ENCODE data around the gene UCN2.
A peak's percentile ranks its signal among the peaks of the same experiment; 100 is the strongest.

Gene UCN2

GRCh38 chr3:48563382-48563918 is at the start of gene UCN2:
UCN2 (minus strand) TSS chr3:48563781; CDS start chr3:48563124, 657 bp downstream.
- no peak for DNase-seq (ENCODE audit: low read depth)

GRCh38 chr3:48612309-48612708 is 48.7 kb upstream of the UCN2 start:
- DNase-seq (ENCODE audit: low read depth), result no peak

GRCh38 chr3:48609088-48610005 is 45.8 kb upstream of the UCN2 start, which contains the start of gene UQCRC1:
UQCRC1 (minus strand) TSS chr3:48609646; CDS start chr3:48609620, 26 bp downstream.
- peak; percentile 77 for DNase-seq (ENCODE audit: low read depth)

GRCh38 chr3:48607519-48607918 is 43.9 kb upstream of the UCN2 start:
- DNase-seq (ENCODE audit: low read depth), result no peak

- DNase-seq (ENCODE audit: low read depth), result no peak
Measured at GRCh38 chr3:48601622-48601994, 38.0 kb upstream of the UCN2 start.

- DNase-seq (ENCODE audit: low read depth), result no peak
Measured at GRCh38 chr3:48600711-48601621, 37.4 kb upstream of the UCN2 start.

- DNase-seq (ENCODE audit: low read depth), result no peak
Measured at GRCh38 chr3:48599509-48600285, 36.1 kb upstream of the UCN2 start.

- DNase-seq (ENCODE audit: low read depth), result no peak
Measured at GRCh38 chr3:48599077-48599501, 35.5 kb upstream of the UCN2 start.

GRCh38 chr3:48598323-48599076 is 34.9 kb upstream of the UCN2 start:
- no peak for DNase-seq (ENCODE audit: low read depth)

GRCh38 chr3:48597408-48597800 is 33.8 kb upstream of the UCN2 start:
- DNase-seq (ENCODE audit: low read depth), result no peak

GRCh38 chr3:48596676-48597407 is 33.3 kb upstream of the UCN2 start:
- no peak for DNase-seq (ENCODE audit: low read depth)

- DNase-seq (ENCODE audit: low read depth), result no peak
Measured at GRCh38 chr3:48596157-48596556, 32.6 kb upstream of the UCN2 start.

- no peak for DNase-seq (ENCODE audit: low read depth)
Measured at GRCh38 chr3:48595526-48596121, 32.0 kb upstream of the UCN2 start.

- DNase-seq (ENCODE audit: low read depth), result no peak
Measured at GRCh38 chr3:48595075-48595525, 31.5 kb upstream of the UCN2 start, which contains the start of gene COL7A1. COL7A1 (minus strand) TSS chr3:48595329; CDS start chr3:48595159, 170 bp downstream.

- DNase-seq (ENCODE audit: low read depth), result no peak
Measured at GRCh38 chr3:48594417-48595049, 31.0 kb upstream of the UCN2 start.

- no peak for DNase-seq (ENCODE audit: low read depth)
Measured at GRCh38 chr3:48593337-48593736, 29.8 kb upstream of the UCN2 start.

GRCh38 chr3:48592519-48593087 is 29.0 kb upstream of the UCN2 start:
- no peak for DNase-seq (ENCODE audit: low read depth)

GRCh38 chr3:48591886-48592518 is 28.4 kb upstream of the UCN2 start:
- DNase-seq (ENCODE audit: low read depth), result no peak

Data from stimulated activated CD8-positive, alpha-beta memory T cell treated with anti-CD3 and anti-CD28 coated beads, Interleukin-15, amount 100 ng/mL, for 1 hour (primary cell).